Osteoblast (primary cell): ENCODE measurements around the gene AKAP6. TPM values are rescaled to one million over a fixed set of nuclear protein-coding genes. Genes with fewer than 3 reads are reported as not detected.

Source experiments
- DNase-seq: peaks from one replicate; pipeline ENCODE4 v3.0.0; 2011; ENCODE audit warnings: low spot score, mixed read lengths; ENCODE audit not compliant: insufficient read length; ENCODE audit errors: missing footprints
- H2AFZ ChIP-seq: 2 replicates; pipeline ENCODE4 v1.6.0; 2011; ENCODE audit warnings: mild to moderate bottlenecking, low read length
- H3K27ac ChIP-seq: 2 replicates; pipeline ENCODE4 v1.5.1; 2011; ENCODE audit warnings: mild to moderate bottlenecking, low read depth, low read length, moderate library complexity
- H3K27me3 ChIP-seq: 2 replicates; pipeline ENCODE4 v1.6.0; 2012; ENCODE audit warnings: mild to moderate bottlenecking, control low read depth, inconsistent platforms, low read length, moderate library complexity; ENCODE audit not compliant: insufficient read depth
- H3K36me3 ChIP-seq: 2 replicates; pipeline ENCODE4 v1.5.1; 2011; ENCODE audit warnings: mild to moderate bottlenecking, low read length, control low read depth, moderate library complexity; ENCODE audit not compliant: insufficient read depth
- H3K4me1 ChIP-seq: 2 replicates; pipeline ENCODE4 v1.5.1; 2011; ENCODE audit warnings: mild to moderate bottlenecking, low read length, control low read depth, moderate library complexity; ENCODE audit not compliant: insufficient read depth
- H3K4me2 ChIP-seq: 2 replicates; pipeline ENCODE4 v1.6.0; 2011; ENCODE audit warnings: mild to moderate bottlenecking, low read length; ENCODE audit not compliant: insufficient read depth
- H3K4me3 ChIP-seq: fragments of 200-600 bp; sonication (generic); 3 replicates; pipeline ENCODE4 v1.5.1; 2012; ENCODE audit warnings: mild to moderate bottlenecking, low read length, inconsistent platforms; ENCODE audit not compliant: insufficient read depth
- H3K79me2 ChIP-seq: 2 replicates; pipeline ENCODE4 v1.6.0; 2012; ENCODE audit warnings: mild to moderate bottlenecking, low read length, control low read depth, inconsistent platforms; ENCODE audit not compliant: insufficient read depth
- H3K9me3 ChIP-seq: 2 replicates; pipeline ENCODE4 v1.5.1; 2011; ENCODE audit warnings: low read depth, low read length, control low read depth
- H4K20me1 ChIP-seq: 2 replicates; pipeline ENCODE4 v1.6.0; 2012; ENCODE audit warnings: mild to moderate bottlenecking, low read length, control low read depth; ENCODE audit not compliant: insufficient read depth
- total RNA-seq: library from RNA; depleted of rRNA; stranded (reverse); fragments of >200 nt; gene quantifications from 2 replicates; pipeline ENCODE4 v1.2.3, GENCODE V29; 2012
- TF ChIP-seq, protein P1 (sequence below): IDR thresholded peaks from 2 replicates; pipeline ENCODE4 v1.5.1; 2011; ENCODE audit warnings: mild to moderate bottlenecking, low read depth, low read length, moderate library complexity; ENCODE audit errors: extremely low read depth

AKAP6 gene
- total RNA-seq, 1 donor: 2.2 TPM

DNA sequence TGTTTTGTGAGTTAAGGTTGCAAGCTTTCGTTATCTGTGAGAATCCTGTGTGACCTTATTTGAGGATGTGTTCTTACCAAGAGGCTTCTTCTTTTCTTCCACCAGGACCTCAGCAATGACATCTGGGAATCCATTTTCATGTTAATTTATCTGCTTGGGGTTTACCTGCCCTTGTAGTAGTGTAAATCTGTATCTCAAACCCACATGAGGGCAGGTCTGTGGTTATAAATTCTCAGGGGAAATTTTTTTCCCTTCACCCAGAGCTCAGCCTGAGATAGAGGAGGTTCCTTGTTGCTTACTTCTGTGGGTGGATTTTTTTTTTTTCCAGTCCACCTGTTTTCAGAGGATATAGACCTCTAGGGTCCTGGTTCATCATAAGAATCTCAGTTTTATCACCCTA is 70.8 kb downstream of the AKAP6 start:
- TF ChIP-seq, protein P1, sequence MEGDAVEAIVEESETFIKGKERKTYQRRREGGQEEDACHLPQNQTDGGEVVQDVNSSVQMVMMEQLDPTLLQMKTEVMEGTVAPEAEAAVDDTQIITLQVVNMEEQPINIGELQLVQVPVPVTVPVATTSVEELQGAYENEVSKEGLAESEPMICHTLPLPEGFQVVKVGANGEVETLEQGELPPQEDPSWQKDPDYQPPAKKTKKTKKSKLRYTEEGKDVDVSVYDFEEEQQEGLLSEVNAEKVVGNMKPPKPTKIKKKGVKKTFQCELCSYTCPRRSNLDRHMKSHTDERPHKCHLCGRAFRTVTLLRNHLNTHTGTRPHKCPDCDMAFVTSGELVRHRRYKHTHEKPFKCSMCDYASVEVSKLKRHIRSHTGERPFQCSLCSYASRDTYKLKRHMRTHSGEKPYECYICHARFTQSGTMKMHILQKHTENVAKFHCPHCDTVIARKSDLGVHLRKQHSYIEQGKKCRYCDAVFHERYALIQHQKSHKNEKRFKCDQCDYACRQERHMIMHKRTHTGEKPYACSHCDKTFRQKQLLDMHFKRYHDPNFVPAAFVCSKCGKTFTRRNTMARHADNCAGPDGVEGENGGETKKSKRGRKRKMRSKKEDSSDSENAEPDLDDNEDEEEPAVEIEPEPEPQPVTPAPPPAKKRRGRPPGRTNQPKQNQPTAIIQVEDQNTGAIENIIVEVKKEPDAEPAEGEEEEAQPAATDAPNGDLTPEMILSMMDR: no peak
- Histone ChIP-seq H3K9me3 (no peaks in the 10 kb centered on the region), H3K4me3 (no peak overlapping the region), H3K27ac (no peak overlapping the region), H3K36me3 (no peaks in the 10 kb centered on the region), H3K4me2 (no peak overlapping the region), H4K20me1 (no peaks in the 10 kb centered on the region), H2AFZ (no peak overlapping the region), H3K4me1 (peaks cover 19% of the 10 kb centered on the region), H3K79me2 (no peaks in the 10 kb centered on the region), H3K27me3 (peaks cover 14% of the 10 kb centered on the region)
- DNase-seq: no peak

DNA sequence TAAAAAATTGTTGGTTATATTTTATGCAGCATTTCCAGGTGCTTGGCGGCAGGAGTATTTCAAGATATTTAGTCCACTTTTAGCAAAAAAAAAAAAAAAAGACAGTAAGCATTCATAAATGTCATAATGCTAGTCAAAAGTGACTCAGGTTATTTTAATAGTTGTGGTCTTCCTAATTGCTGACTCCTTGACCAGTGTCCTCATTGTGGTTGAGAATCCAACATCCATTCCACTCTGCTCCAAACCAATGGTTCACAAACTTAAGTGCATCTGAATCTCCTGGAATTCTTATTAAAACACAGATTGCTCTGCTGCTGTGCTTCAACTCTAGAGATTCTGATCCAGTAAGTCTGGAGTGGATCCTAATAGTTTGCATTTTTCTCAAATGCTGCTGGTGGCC is 71.4 kb downstream of the AKAP6 start:
- TF ChIP-seq, protein P1: no peak
- Histone ChIP-seq H3K27ac (no peak overlapping the region), H3K27me3 (peaks cover 10% of the 10 kb centered on the region), H3K4me3 (no peak overlapping the region), H3K79me2 (no peaks in the 10 kb centered on the region), H3K36me3 (no peaks in the 10 kb centered on the region), H3K4me1 (peaks cover 19% of the 10 kb centered on the region), H4K20me1 (no peaks in the 10 kb centered on the region), H3K9me3 (no peaks in the 10 kb centered on the region), H2AFZ (no peak overlapping the region), H3K4me2 (no peak overlapping the region)
- no peak for DNase-seq

DNA sequence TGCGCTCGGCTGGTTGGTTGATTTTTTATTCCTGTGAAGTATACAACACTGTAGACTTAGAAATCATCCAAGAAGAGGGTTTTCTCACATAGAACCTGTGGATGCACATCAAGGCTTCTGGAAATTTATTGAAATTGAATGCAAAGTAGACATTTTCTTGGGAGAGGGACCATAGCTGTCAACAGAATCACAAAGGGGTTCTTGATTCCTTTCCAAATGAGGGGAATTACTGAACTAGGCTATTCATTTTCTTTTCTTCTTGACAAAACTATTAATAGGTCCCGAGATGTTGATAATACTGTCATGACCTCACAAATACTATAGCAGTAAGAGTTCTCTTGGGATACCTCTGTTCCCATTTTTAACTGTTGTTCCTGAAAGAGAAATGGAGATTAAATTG is 73.9 kb downstream of the AKAP6 start:
- Histone ChIP-seq H3K27ac (no peak overlapping the region), H3K4me2 (no peak overlapping the region), H3K79me2 (no peaks in the 10 kb centered on the region), H3K36me3 (no peaks in the 10 kb centered on the region), H4K20me1 (no peaks in the 10 kb centered on the region), H2AFZ (no peak overlapping the region), H3K27me3 (peaks cover 4% of the 10 kb centered on the region), H3K9me3 (no peaks in the 10 kb centered on the region), H3K4me1 (peaks cover 15% of the 10 kb centered on the region), H3K4me3 (no peak overlapping the region)
- no peak for DNase-seq
- TF ChIP-seq, protein P1: no peak

DNA sequence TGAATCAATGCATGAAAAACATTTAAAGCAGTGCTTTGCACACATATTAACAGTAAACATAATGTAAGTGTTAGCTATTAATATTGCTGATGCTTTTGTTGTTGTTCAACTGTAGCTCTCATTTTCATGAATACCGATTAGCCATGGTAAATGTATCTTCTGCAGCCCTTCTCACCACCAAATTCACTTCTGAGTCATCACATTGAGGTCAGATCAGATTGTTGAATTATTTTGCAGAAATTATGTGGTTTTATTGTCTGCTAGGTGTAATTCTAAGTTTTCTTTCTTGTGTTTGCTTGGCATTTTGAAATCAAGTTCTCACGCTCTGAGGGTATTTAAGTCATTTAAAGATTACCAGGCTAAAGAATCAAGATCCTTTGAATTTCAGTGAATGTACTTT is 74.6 kb downstream of the AKAP6 start:
- H3K4me3 ChIP-seq: no peak overlapping the region
- TF ChIP-seq, protein P1: no peak
- H3K27me3 ChIP-seq: peaks cover 4% of the 10 kb centered on the region
- peaks cover 9% of the 10 kb centered on the region for H3K4me1 ChIP-seq
- no peak overlapping the region for H2AFZ ChIP-seq
- H3K36me3 ChIP-seq: no peaks in the 10 kb centered on the region
- DNase-seq: no peak
- H3K79me2 ChIP-seq: no peaks in the 10 kb centered on the region
- H3K9me3 ChIP-seq: no peaks in the 10 kb centered on the region
- H3K27ac ChIP-seq: no peak overlapping the region
- no peaks in the 10 kb centered on the region for H4K20me1 ChIP-seq
- no peak overlapping the region for H3K4me2 ChIP-seq
